Measurements from ENCODE around the gene DNAJC8. TPM values are rescaled to one million over a fixed set of nuclear protein-coding genes. Genes with fewer than 3 reads are reported as not detected.

The DNAJC8 gene
- total RNA-seq, 6 experiments from 2014 or later, result 22.2 to 34.4 (median 28.2) TPM

- Histone ChIP-seq H3K27ac (no peak overlapping the region), H3K27me3 (no peaks in the 10 kb centered on the region), H3K36me3 (peaks cover 0 to 42% (median 10%) of the 10 kb centered on the region in 4 donors), H3K9me3 (no peaks in the 10 kb centered on the region), H3K4me3 (no peak overlapping the region), H3K4me1 (peaks cover 0 to 17% (median 8%) of the 10 kb centered on the region in 4 donors)
- intact Hi-C loops (cut with DNase I), result loop anchor here in 1 of 2 donors (10.0 kb wide), 1 partner anchor 114 kb away; no protein-coding TSS in a partner anchor
- WGBS (ENCODE audit: insufficient coverage, low coverage, low lambda C conversion rate, missing lambda C conversion rate), result 36% methylated on average over 4 of the region's 4 CpGs
- TF ChIP-seq CTCF (IDR thresholded peaks at IDR 0.05) (peak; percentile 55 to 83 (median 74)), POLR2A (IDR thresholded peaks at IDR 0.05) (no peak)
- DNase-seq (peak in 1 of 3 donors; percentile 40), ATAC-seq (peak; percentile 82 to 92 (median 88))
Measured at GRCh38 chr1:28208818-28209441, 23.9 kb downstream of the DNAJC8 start.

- H3K36me3 ChIP-seq, result peaks cover 0 to 57% (median 33%) of the 10 kb centered on the region in 4 donors
- 11% methylated on average over 3 of the region's 4 CpGs for WGBS (ENCODE audit: insufficient coverage, low coverage, low lambda C conversion rate, missing lambda C conversion rate)
- H3K27ac ChIP-seq, result peak overlapping the region in 2 of 3 donors; percentile 35 to 56
- H3K4me3 ChIP-seq, result no peak overlapping the region
- TF ChIP-seq CTCF (IDR thresholded peaks at IDR 0.05) (no peak), POLR2A (IDR thresholded peaks at IDR 0.05) (no peak)
- intact Hi-C loops (cut with DNase I), result loop anchor here in 1 of 2 donors (10.0 kb wide), 1 partner anchor 110 kb away; no protein-coding TSS in a partner anchor
- H3K27me3 ChIP-seq, result no peaks in the 10 kb centered on the region
- H3K4me1 ChIP-seq, result peaks cover 0 to 21% (median 8%) of the 10 kb centered on the region in 4 donors
- ATAC-seq (peak; percentile 77 to 91 (median 88)), DNase-seq (peak in 1 of 3 donors; percentile 60)
- no peaks in the 10 kb centered on the region for H3K9me3 ChIP-seq
Measured at GRCh38 chr1:28205243-28205642, 27.6 kb downstream of the DNAJC8 start.

- Histone ChIP-seq H3K36me3 (peaks cover 6 to 48% (median 37%) of the 10 kb centered on the region in 4 donors), H3K9me3 (no peaks in the 10 kb centered on the region), H3K4me1 (peaks cover 0 to 28% (median 4%) of the 10 kb centered on the region in 4 donors), H3K4me3 (no peak overlapping the region), H3K27ac (no peak overlapping the region), H3K27me3 (no peaks in the 10 kb centered on the region)
- ATAC-seq (no peak), DNase-seq (peak in 1 of 3 donors; percentile 27)
- no peak for TF ChIP-seq POLR2A (IDR thresholded peaks at IDR 0.05)
- TF ChIP-seq CTCF (IDR thresholded peaks at IDR 0.05), result no peak
- intact Hi-C loops (cut with DNase I), result loop anchor here in 1 of 2 donors (10.0 kb wide), 1 partner anchor 106 kb away; no protein-coding TSS in a partner anchor
- WGBS (ENCODE audit: insufficient coverage, low coverage, low lambda C conversion rate, missing lambda C conversion rate), result 84% methylated on average over 3 of the region's 6 CpGs
Measured at GRCh38 chr1:28200234-28200873, 32.5 kb downstream of the DNAJC8 start.

- Histone ChIP-seq H3K36me3 (peaks cover 6 to 48% (median 35%) of the 10 kb centered on the region in 4 donors), H3K9me3 (no peaks in the 10 kb centered on the region), H3K27ac (no peak overlapping the region), H3K27me3 (no peaks in the 10 kb centered on the region), H3K4me1 (peaks cover 0 to 22% (median under 1%) of the 10 kb centered on the region in 4 donors), H3K4me3 (no peak overlapping the region)
- intact Hi-C loops (cut with DNase I), result loop anchor here (10.0 kb wide), 1 partner anchor 105 kb away; no protein-coding TSS in a partner anchor
- 71% methylated on average over 6 of the region's 8 CpGs for WGBS (ENCODE audit: insufficient coverage, low coverage, low lambda C conversion rate, missing lambda C conversion rate)
- DNase-seq (peak in 1 of 3 donors; percentile 38), ATAC-seq (peak; percentile 31 to 60 (median 50))
- TF ChIP-seq CTCF (IDR thresholded peaks at IDR 0.05), result no peak
- TF ChIP-seq POLR2A (IDR thresholded peaks at IDR 0.05), result no peak
Measured at GRCh38 chr1:28199328-28200233, 33.2 kb downstream of the DNAJC8 start.
